Fibroblast of the aortic adventitia (primary cell): ENCODE data around the gene TMEM63B. TPM values are rescaled to one million over a fixed set of nuclear protein-coding genes. Genes with fewer than 3 reads are reported as not detected.
"Not testable (repeated sequence)": the region's sequence is repeated elsewhere in the genome, so short reads cannot be mapped to it uniquely, and the experiment has no call there.

Experiments used
- DNase-seq: peaks from one replicate; pipeline ENCODE4 v3.0.0-alpha.2; 2010; ENCODE audit warnings: low read depth
- H3K4me3 ChIP-seq: 2 replicates; pipeline ENCODE4 v1.5.1; 2011; ENCODE audit warnings: low read depth, mild to moderate bottlenecking, control low read depth, low read length, moderate library complexity
- total RNA-seq: library from RNA; depleted of rRNA; stranded (reverse); fragments of >200 nt; gene quantifications from 2 replicates; pipeline ENCODE4 v1.2.3, GENCODE V29; 2012; ENCODE audit warnings: low replicate concordance
- TF ChIP-seq, protein P1 (sequence below): IDR thresholded peaks from 2 replicates; pipeline ENCODE4 v1.5.1; 2011; ENCODE audit warnings: mild to moderate bottlenecking, low read length, control low read depth, inconsistent platforms; ENCODE audit not compliant: insufficient read depth

The TMEM63B gene
- total RNA-seq, 1 donor, result 20.7 TPM

DNA sequence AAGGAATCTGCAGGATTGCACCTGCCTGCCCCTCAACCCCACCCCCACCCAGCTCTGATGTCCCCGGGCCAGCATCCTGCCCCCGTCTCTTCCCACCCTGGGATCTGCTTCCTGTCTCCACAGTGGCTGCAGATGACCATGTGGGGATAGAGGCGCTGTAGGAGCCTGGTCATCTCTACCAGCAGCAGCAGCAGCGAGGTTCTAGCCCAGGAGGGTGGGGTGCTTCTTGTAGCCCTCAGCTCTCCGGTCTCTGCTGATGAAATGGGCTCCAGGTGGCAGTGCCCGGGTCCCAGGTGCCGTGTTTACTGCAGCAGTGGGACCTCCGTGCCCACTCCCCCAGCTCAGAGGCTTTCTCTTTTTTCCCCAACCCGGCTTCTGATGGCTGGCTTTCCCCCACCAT, 56.4 kb downstream of the TMEM63B start:
- no peak for DNase-seq

DNA sequence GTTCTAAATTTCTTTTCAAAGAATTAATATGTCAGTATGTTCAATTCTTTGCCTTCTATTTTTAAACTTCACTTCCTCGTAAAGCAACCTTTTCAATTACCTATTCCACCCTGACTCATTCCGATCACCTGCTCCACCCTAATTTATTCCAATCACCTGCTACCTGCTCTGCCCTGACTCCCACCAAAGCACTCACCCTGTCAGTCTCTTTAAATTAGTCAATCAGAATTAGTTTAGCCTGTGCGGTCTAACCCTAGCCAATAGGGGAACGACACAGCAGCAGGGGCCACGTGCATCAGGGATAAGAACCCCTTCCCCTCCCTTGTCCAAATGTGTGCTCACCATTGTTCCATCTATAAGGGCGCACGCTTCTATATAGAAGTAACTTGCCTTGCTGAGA, 58.0 kb downstream of the TMEM63B start:
- not testable (repeated sequence) for DNase-seq, H3K4me3 ChIP-seq

More for the DNA sequence above, 56.4 kb downstream of the TMEM63B start:
- H3K4me3 ChIP-seq, result no peak overlapping the region
- TF ChIP-seq, protein P1, sequence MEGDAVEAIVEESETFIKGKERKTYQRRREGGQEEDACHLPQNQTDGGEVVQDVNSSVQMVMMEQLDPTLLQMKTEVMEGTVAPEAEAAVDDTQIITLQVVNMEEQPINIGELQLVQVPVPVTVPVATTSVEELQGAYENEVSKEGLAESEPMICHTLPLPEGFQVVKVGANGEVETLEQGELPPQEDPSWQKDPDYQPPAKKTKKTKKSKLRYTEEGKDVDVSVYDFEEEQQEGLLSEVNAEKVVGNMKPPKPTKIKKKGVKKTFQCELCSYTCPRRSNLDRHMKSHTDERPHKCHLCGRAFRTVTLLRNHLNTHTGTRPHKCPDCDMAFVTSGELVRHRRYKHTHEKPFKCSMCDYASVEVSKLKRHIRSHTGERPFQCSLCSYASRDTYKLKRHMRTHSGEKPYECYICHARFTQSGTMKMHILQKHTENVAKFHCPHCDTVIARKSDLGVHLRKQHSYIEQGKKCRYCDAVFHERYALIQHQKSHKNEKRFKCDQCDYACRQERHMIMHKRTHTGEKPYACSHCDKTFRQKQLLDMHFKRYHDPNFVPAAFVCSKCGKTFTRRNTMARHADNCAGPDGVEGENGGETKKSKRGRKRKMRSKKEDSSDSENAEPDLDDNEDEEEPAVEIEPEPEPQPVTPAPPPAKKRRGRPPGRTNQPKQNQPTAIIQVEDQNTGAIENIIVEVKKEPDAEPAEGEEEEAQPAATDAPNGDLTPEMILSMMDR, result no peak

DNA sequence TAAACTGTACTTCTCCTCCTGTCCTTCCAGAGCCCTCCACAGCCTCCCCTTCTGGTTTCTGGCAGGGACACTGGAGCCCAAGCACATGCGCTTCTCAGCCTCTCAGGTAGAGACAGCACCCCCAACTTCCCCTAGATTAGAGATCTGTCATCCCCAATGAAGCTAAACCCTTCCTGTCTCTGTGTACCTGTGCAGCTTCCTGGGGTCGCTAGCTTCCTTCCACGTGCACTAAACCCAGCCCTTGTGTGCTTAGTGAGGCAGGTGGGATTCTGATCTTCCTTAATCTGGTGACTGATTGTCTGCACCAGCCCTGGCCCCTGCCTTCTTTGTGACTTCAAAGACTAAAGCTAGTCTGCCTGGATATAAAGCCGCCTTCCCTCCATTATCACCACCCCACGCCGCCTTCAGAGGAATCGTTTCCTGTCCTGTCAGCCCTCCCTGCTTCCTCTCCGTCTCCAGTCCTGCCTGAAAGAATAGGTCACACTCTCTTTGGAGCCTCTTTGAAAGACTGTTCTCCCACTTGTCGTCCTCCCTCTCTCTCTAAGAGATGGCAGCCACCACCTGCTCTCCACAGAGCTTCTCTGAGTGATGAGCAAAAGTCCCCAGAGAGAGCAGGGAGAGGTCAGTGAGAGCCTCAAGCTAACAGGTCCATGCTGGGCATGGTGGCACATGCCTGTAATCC, 58.7 kb downstream of the TMEM63B start:
- no peak overlapping the region for H3K4me3 ChIP-seq
- TF ChIP-seq, protein P1, result no peak
- DNase-seq, result no peak

DNA sequence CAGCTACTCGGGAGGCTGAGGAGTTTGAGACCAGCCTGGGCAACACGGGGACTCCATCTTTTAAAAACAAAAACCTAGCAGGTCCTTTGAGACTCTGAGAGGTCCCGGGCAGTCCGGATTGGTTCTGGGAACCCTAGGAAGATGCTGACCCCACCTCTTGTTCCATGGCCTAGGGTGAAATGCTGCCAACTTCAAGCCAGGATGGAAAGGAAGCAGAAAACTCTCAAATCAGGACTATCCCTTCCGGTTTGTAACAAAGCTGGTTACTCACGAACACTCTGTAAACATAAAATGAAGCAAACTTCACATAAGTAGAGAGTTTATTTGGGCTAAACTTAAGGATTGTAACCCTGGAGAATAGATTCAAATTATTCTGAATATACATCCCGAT, 59.3 kb downstream of the TMEM63B start:
- TF ChIP-seq, protein P1, result no peak
- DNase-seq, result no peak
- H3K4me3 ChIP-seq, result no peak overlapping the region

DNA sequence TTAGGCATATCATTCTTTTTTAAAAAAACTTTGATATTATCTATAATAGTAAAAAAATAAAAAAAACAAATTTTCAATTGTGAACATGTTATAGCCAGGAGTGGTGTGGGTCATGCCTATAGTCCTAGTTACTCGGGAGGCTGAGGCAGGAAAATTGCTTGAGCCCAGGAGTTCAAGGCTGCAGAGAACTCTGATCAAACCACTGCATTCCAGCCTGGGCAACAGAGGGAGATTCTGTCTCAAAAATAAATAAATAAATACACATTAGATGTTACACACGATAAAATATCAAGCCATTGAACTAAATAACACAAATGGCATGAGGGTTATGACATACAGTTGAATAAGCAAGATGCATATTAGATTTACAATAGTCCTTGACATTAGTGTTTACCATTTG, 61.5 kb downstream of the TMEM63B start:
- no peak overlapping the region for H3K4me3 ChIP-seq
- TF ChIP-seq, protein P1, result no peak
- no peak for DNase-seq

DNA sequence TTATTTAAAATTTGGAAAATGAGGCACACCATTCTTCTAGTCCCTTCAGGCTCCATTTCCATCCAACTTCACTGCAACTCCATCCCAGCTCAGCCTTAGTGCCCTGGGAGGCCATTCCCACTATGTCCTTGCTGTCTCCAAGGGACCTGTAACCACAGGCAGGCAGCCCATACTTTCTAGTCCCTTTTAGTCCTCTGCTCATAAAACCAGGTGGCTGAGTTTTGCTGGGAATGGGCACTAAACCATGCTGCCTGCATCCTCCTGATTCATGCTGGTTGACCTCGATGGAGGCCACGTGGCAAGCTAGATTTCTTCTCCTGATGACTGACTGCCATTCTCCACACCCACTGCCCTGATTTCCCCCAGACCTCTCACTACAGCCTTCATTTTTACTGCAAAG, 61.9 kb downstream of the TMEM63B start:
- TF ChIP-seq, protein P1, result no peak
- DNase-seq, result no peak

DNA sequence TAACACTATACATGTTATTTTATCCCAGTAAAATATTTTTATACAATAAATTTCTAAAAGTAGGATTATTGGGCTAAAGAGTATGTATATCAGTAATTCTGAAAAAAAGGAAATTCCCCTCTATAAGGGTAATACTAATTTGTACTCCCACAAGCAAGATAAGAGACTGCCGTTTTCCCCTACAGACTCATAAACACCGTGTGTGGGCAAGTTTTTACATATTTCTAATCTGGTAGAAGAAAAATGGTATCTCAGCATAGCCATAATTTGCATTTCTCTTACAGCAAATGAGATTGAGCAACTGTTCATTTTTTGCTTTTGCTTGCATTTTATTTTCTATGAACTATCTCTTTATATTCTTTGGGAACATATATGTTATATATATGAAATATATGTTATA, 63.4 kb downstream of the TMEM63B start:
- DNase-seq, result no peak
- no peak overlapping the region for H3K4me3 ChIP-seq
- TF ChIP-seq, protein P1, result no peak

More for the DNA sequence above, 61.9 kb downstream of the TMEM63B start:
- no peak overlapping the region for H3K4me3 ChIP-seq
